Measurements from ENCODE around the gene KCNE3.

GRCh38 chr11:74506823-74507222 lies 39.5 kb upstream of the KCNE3 start:
- TF ChIP-seq CTCF (conservative IDR thresholded peaks at IDR 0.05) = no peak
- TF ChIP-seq ZFX (IDR thresholded peaks at IDR 0.05) = no peak

All from C4-2B (cell line).